Activated CD8-positive, alpha-beta memory T cell treated with anti-CD3 and anti-CD28 coated beads for 48 hours (primary cell): ENCODE measurements around the gene CXCL8.
"Not testable (repeated sequence)": the region's sequence is repeated elsewhere in the genome, so short reads cannot be mapped to it uniquely, and the experiment has no call there.

Source experiments
- DNase-seq, 3 experiments: peaks; one replicate each; pipeline ENCODE4 v3.0.0-alpha.2; 2020; ENCODE audit warnings: low read depth in 2 of 3, low spot score in 2 of 3

CXCL8 gene

GRCh38 chr4:73743281-73743680, 2.9 kb downstream of the CXCL8 start:
- no peak for DNase-seq

GRCh38 chr4:73743795-73744194, 3.4 kb downstream of the CXCL8 start:
- DNase-seq: no peak

- no peak for DNase-seq
Measured at GRCh38 chr4:73744203-73744602, 3.8 kb downstream of the CXCL8 start.

- no peak for DNase-seq
Measured at GRCh38 chr4:73750730-73751129, 10.4 kb downstream of the CXCL8 start.

GRCh38 chr4:73751166-73751565, 10.8 kb downstream of the CXCL8 start:
- no peak for DNase-seq

- no peak for DNase-seq
Measured at GRCh38 chr4:73751830-73752229, 11.5 kb downstream of the CXCL8 start.

GRCh38 chr4:73752424-73752823, 12.1 kb downstream of the CXCL8 start:
- DNase-seq: no peak

- DNase-seq: no peak
Measured at GRCh38 chr4:73753215-73753614, 12.8 kb downstream of the CXCL8 start.

- DNase-seq: no peak
Measured at GRCh38 chr4:73754934-73755333, 14.6 kb downstream of the CXCL8 start.

GRCh38 chr4:73759357-73759756, 19.0 kb downstream of the CXCL8 start:
- DNase-seq: no peak

GRCh38 chr4:73761856-73762255, 21.5 kb downstream of the CXCL8 start:
- no peak for DNase-seq

- no peak for DNase-seq
Measured at GRCh38 chr4:73762409-73762808, 22.0 kb downstream of the CXCL8 start.

GRCh38 chr4:73763877-73764276, 23.5 kb downstream of the CXCL8 start:
- DNase-seq: no peak

- DNase-seq: no peak
Measured at GRCh38 chr4:73764513-73764912, 24.1 kb downstream of the CXCL8 start.

GRCh38 chr4:73765296-73765695, 24.9 kb downstream of the CXCL8 start:
- DNase-seq: no peak

GRCh38 chr4:73770917-73771316, 30.5 kb downstream of the CXCL8 start:
- DNase-seq: no peak

GRCh38 chr4:73772363-73772762, 32.0 kb downstream of the CXCL8 start:
- no peak for DNase-seq

GRCh38 chr4:73774406-73774805, 34.0 kb downstream of the CXCL8 start:
- DNase-seq: not testable (repeated sequence)

GRCh38 chr4:73776321-73776729, 36.0 kb downstream of the CXCL8 start:
- DNase-seq: no peak

GRCh38 chr4:73777612-73778011, 37.2 kb downstream of the CXCL8 start:
- DNase-seq: no peak

GRCh38 chr4:73780243-73780642, 39.9 kb downstream of the CXCL8 start:
- no peak for DNase-seq

GRCh38 chr4:73780834-73781233, 40.5 kb downstream of the CXCL8 start:
- DNase-seq: no peak

GRCh38 chr4:73788411-73788810, 48.0 kb downstream of the CXCL8 start:
- no peak for DNase-seq
